Activated T-helper 17 cell treated with anti-CD3 and anti-CD28 coated beads, Interleukin-2, amount 50 U/mL, for 72 hours (primary cell): ENCODE data around the gene FOXF2. TPM values are rescaled to one million over a fixed set of nuclear protein-coding genes. Genes with fewer than 3 reads are reported as not detected.

Experiments used
- ATAC-seq: fragments of 150-1000 bp; cut with Tn5 transposase; replicated peaks from 2 replicates; pipeline ENCODE4 v1.10.0; 2021; ENCODE audit warnings: mild to moderate bottlenecking, moderate library complexity
- H3K27ac Mint-ChIP-seq: one replicate; pipeline ENCODE4 v1.8.0; 2022; ENCODE audit warnings: mixed read lengths
- H3K27me3 Mint-ChIP-seq: one replicate; pipeline ENCODE4 v1.8.0; 2022; ENCODE audit warnings: mixed read lengths
- H3K36me3 Mint-ChIP-seq: one replicate; pipeline ENCODE4 v1.8.0; 2022; ENCODE audit warnings: low read depth, mild to moderate bottlenecking, mixed read lengths
- H3K4me1 Mint-ChIP-seq: one replicate; pipeline ENCODE4 v1.8.0; 2022; ENCODE audit warnings: mixed read lengths
- H3K4me3 Mint-ChIP-seq: one replicate; pipeline ENCODE4 v1.8.0; 2022; ENCODE audit warnings: mild to moderate bottlenecking, mixed read lengths
- H3K9me3 Mint-ChIP-seq: one replicate; pipeline ENCODE4 v1.8.0; 2022; ENCODE audit warnings: mixed read lengths
- total RNA-seq, 2 donors: library from RNA; stranded (reverse); gene quantifications; one replicate each; pipeline ENCODE4 v1.2.3, GENCODE V29; 2022

Gene FOXF2
- total RNA-seq, 2 donors from 2014 or later = not detected

DNA sequence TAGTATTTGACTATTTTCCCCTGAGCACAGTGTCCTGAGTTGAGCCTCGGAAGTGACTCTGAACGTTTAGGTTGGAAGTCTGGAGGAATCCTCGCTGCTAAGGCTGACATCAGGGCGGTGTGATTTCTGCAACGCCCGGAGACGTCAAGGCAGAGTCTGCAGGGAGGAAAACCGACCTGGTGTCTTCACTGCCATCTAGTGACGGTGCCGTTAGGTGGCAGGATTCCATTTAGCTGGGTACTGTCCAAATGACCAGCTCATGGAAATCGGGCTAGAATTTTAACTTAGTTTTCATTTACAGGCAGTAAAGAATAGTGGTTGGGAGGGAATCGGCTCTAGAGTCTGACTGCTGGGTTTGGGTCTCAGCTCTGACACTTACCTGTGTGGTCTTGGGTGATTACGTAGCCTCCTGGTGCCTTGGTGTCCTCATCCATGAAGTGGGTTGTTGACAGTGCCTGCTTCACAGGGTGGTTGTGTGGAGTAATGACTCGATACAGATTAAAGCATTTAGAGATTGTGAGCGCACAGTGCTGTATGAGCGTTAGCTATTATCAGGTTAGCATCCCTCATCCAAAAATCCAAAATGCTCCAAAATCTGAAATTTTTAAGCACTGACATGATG is 35.0 kb downstream of the FOXF2 start:
- peak; percentile 42 for ATAC-seq
- Mint-ChIP-seq H3K36me3 (no peaks in the 10 kb centered on the region), H3K9me3 (peaks cover 8% of the 10 kb centered on the region), H3K4me1 (peaks cover 4% of the 10 kb centered on the region), H3K4me3 (no peak overlapping the region), H3K27me3 (peaks cover 41% of the 10 kb centered on the region), H3K27ac (no peak overlapping the region)

DNA sequence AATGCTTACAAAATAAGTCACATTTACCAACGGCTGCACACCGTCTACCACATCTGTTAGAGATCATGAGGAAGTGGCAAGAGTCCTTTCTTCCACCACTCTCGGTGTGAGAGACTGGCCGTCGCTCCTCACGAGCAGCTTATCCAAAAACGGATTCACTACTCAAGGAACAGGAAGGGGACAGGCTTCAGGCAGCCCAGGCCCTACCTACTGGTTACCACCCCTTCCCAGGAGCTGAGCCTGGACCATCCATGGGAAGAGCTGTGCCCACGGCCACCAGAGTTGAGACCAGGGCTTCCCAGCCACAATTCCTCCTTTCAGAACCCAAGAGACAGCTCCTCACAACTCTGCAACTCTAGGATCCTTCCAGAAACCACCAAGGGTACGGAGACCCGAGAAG is 37.0 kb downstream of the FOXF2 start:
- ATAC-seq = no peak
- Mint-ChIP-seq H3K4me1 (peaks cover 4% of the 10 kb centered on the region), H3K27me3 (peaks cover 33% of the 10 kb centered on the region), H3K27ac (no peak overlapping the region), H3K9me3 (no peaks in the 10 kb centered on the region), H3K4me3 (no peak overlapping the region), H3K36me3 (no peaks in the 10 kb centered on the region)

DNA sequence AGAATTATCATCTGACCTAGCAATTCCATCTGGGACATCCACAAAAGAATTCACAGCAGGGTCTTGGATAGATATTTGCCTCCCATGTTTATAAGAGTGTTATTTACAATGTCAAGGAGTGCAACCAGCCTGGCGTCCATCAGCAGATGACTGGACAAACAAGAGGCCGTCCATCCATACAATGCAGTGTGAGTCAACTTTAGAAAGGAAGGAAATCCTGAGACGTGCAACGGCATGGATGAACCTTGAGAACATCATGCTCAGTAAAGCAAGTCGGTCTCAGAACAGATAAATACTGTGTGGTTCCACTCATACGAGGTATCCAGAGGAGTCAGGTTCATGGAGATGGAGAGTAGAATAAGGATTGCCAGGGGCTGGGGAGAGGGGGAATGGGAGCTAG is 46.4 kb downstream of the FOXF2 start:
- Mint-ChIP-seq H3K36me3 (no peaks in the 10 kb centered on the region), H3K27me3 (peaks cover 30% of the 10 kb centered on the region), H3K9me3 (no peaks in the 10 kb centered on the region), H3K4me1 (no peaks in the 10 kb centered on the region), H3K4me3 (no peak overlapping the region), H3K27ac (no peak overlapping the region)
- no peak for ATAC-seq

DNA sequence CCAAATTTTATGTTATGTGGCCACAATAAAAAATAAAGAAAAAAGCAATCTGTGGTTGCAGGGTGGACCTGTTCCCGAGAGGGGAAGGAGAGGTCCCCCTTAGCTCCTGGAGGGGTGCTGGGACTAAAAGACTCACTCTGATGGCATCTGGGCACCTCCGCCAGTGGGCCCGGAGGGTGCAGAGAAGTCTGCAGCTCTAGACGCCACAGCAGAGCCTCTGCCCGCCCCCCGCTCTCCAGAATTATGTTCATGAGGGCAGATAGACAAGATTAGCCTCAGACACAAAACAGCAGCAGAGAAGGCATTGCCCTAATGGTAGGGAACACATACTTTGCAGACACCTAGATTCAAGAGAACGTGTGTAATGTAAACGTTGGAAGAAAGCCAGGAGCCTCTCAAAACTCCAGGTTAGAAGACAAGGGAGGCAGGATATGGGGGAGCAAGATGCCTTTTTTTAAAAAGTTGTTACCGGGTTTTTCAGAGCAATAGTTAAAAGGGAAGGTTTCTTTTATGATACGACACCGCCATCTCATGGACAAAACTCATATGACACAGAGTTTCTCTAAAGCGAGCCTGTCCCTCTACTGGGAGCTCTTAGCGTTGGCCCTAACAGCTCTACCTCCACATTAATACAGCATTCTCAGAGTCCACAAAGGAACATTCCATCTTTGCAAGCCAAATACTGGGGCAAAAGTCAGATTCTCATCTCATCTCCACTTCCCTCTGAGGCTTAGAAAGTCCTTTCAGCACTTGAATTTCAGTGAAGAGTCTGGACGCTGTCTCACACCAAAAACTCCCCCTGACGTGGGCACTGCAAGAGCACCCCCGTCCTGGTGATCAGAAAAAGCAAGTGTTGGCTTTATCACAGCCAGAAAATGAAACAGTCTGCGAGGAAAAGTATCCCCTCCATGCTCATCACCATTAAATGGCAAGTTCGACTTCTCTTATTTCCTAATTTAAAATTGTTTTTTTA is 47.2 kb downstream of the FOXF2 start:
- no peaks in the 10 kb centered on the region for H3K4me1 Mint-ChIP-seq
- no peaks in the 10 kb centered on the region for H3K36me3 Mint-ChIP-seq
- no peak overlapping the region for H3K27ac Mint-ChIP-seq

DNA sequence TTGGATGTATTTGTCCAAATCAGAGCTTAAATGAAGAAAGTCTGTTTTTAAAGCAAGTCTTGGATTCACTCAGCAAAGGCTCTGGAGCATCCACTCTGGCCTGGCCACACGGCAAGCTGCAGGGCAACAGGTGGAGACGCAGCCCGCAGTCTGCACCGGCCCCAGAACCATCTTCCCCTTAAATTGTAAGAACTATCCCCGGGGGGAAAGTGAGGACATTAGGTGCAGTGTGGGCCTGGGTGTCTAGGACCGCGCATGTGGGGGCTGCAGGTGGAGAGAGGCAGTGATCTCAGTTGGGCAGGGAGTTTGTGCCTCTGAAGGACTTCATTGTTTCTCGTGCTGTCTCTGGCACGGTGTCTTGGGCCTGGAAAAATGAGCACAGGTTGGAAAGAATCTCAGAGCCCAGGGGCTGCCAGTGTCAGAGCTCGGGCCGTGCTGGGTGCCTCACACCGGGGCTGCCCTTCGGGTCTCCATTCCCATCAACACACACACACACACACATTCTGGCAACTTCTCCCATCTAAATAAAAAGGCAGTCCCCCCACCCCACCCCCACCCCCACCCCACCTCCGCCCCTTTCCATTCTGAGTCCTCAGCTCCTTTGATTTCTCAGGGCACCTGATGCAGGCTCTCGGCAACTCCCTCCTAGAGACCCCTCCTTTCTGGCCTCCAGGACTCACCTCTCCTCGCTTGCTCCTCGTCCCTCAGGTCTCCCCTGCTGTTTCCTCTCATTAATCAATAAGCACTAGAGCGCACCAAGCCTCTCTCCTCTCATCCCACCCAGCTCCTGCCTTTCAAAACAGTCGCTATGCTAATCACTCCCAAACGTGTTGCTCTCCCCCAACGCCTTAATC is 48.4 kb downstream of the FOXF2 start:
- no peaks in the 10 kb centered on the region for H3K9me3 Mint-ChIP-seq
- H3K4me3 Mint-ChIP-seq = no peak overlapping the region
- H3K4me1 Mint-ChIP-seq = no peaks in the 10 kb centered on the region
- H3K27me3 Mint-ChIP-seq = peaks cover 39% of the 10 kb centered on the region
- ATAC-seq = no peak
- H3K27ac Mint-ChIP-seq = no peak overlapping the region
- no peaks in the 10 kb centered on the region for H3K36me3 Mint-ChIP-seq

More for the DNA sequence above, 47.2 kb downstream of the FOXF2 start:
- Mint-ChIP-seq H3K27me3 (peaks cover 30% of the 10 kb centered on the region), H3K9me3 (no peaks in the 10 kb centered on the region), H3K4me3 (no peak overlapping the region)
- peak; percentile 40 for ATAC-seq

DNA sequence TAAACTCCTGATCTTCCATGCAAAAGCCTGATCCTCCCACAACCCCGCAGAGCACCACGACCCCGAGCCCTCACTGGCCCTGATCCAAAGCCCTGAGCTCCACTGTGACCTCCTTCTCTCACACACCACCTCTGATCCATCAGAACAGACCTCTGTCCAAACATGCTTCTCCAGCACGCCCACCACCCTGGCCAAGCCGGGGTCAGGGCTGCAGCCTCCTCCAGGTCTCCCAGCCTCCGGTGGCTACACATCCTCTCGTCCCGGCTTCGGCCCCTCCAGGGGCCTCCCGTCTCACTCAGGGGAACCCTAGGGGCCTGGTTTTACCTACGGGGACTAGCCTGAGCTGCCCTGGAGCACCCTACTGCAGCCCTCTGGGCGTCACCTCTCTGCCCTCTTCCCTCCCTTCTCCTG is 49.1 kb downstream of the FOXF2 start:
- no peak overlapping the region for H3K4me3 Mint-ChIP-seq
- H3K27ac Mint-ChIP-seq = no peak overlapping the region
- peaks cover 39% of the 10 kb centered on the region for H3K27me3 Mint-ChIP-seq
- H3K4me1 Mint-ChIP-seq = no peaks in the 10 kb centered on the region
- ATAC-seq = no peak
- no peaks in the 10 kb centered on the region for H3K36me3 Mint-ChIP-seq
- H3K9me3 Mint-ChIP-seq = no peaks in the 10 kb centered on the region

DNA sequence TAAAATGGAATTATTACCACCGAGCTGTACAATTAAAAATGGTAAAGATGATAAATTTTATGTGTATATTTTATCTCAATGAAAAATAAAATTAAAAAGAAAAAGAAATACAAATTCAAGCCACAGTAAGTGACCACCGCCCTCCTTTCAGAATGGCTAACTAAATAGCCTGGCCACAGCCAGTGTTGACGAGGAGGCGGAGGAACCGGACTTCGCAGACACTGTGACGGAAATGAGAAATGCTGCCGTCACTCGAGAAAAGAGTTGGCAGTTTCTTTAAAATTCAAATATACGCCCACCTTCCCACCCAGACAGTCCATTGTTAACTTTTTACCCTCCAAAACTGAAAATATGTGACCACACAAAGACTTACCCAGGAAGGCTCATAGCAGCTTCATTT is 50.0 kb downstream of the FOXF2 start:
- no peak overlapping the region for H3K27ac Mint-ChIP-seq
- H3K4me1 Mint-ChIP-seq = no peaks in the 10 kb centered on the region
- no peak for ATAC-seq
- H3K36me3 Mint-ChIP-seq = no peaks in the 10 kb centered on the region
- H3K4me3 Mint-ChIP-seq = no peak overlapping the region
- H3K9me3 Mint-ChIP-seq = no peaks in the 10 kb centered on the region
- H3K27me3 Mint-ChIP-seq = peaks cover 39% of the 10 kb centered on the region

DNA sequence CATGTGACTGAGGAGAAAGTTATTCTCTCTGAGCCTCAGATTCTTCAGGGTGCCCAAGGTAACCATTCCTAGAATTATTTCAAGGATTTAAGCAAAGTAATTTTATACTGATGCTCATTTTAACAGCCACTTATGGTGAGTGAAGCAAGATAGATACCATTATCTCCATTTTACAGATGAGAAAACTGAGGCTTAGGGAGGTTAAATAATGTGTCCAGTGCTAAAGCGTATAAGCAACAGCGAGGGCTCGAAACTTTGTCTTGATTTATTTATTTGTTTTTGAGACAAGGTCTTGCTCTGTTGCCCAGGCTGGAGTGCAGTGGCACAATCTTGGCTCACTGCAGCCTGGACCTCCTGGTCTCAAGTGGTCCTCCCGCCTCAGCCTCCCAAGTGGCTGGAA is 53.6 kb downstream of the FOXF2 start:
- ATAC-seq = no peak
- no peaks in the 10 kb centered on the region for H3K9me3 Mint-ChIP-seq

More for the DNA sequence above, 53.6 kb downstream of the FOXF2 start:
- no peaks in the 10 kb centered on the region for H3K4me1 Mint-ChIP-seq
- no peak overlapping the region for H3K27ac Mint-ChIP-seq
- H3K36me3 Mint-ChIP-seq = no peaks in the 10 kb centered on the region
- H3K27me3 Mint-ChIP-seq = peaks cover 29% of the 10 kb centered on the region
- no peak overlapping the region for H3K4me3 Mint-ChIP-seq

Other genes with a start within 250 kb of the FOXF2 start
- gene FOXQ1, start 77.5 kb upstream of the FOXF2 start, total RNA-seq = not detected
- gene FOXC1, start 220.3 kb downstream of the FOXF2 start, total RNA-seq = not detected